SK-N-SH (cell line): Measurements from ENCODE around the gene S100A2. TPM values are rescaled to one million over a fixed set of nuclear protein-coding genes. Genes with fewer than 3 reads are reported as not detected.
A peak's percentile ranks its signal among the peaks of the same experiment; 100 is the strongest.

Experiments
- CTCF ChIA-PET: fragments of 300-600, 350-600 bp; formaldehyde crosslinking; extraction: SDS; loops from one replicate; lab custom pipeline; 2021; lab: Yijun Ruan, JAX
- POLR2A ChIA-PET: fragments of 350-600 bp; sonication (Branson Sonifier 250); formaldehyde crosslinking; extraction: SDS; loops from one replicate; lab custom pipeline; 2020; ENCODE audit warnings: antibody characterized with exemption, inconsistent platforms; lab: Yijun Ruan, JAX
- DNase-seq: peaks from one replicate; pipeline ENCODE4 v3.0.0; 2012
- H2AFZ ChIP-seq: fragments of 200-600 bp; sonication (generic); 2 replicates; pipeline ENCODE4 v1.8.1; 2016; ENCODE audit warnings: antibody characterized with exemption, mild to moderate bottlenecking, low read depth
- H3F3A ChIP-seq: fragments of 200-600 bp; sonication (generic); replicated peaks from 2 replicates; pipeline ENCODE3; 2016; ENCODE audit warnings: antibody characterized with exemption, mild to moderate bottlenecking; ENCODE audit not compliant: insufficient read depth
- H3K27ac ChIP-seq, 2 experiments: fragments of 200-500 bp in 1 of 2; fragments of 200-600 bp in 1 of 2; sonication (Bioruptor generic) in 1 of 2; sonication (generic), shearing (Covaris generic) in 1 of 2; 2 replicates each; pipeline versions ENCODE4 v1.5.1 to v1.6.1; 2014 to 2016; ENCODE audit warnings: low read depth in 2 of 2, inconsistent platforms in 1 of 2, low read length in 1 of 2, mild to moderate bottlenecking in 1 of 2, mixed read lengths in 1 of 2
- H3K27me3 ChIP-seq: fragments of 200-600 bp; sonication (generic), shearing (Covaris generic); 2 replicates; pipeline ENCODE4 v1.6.1; 2016; ENCODE audit warnings: mixed run types; ENCODE audit not compliant: insufficient read depth
- H3K36me3 ChIP-seq, 2 experiments: fragments of 200-500 bp in 1 of 2; fragments of 200-600 bp in 1 of 2; sonication (Bioruptor generic) in 1 of 2; sonication (generic) in 1 of 2; replicated peaks in 1 of 2; 2 replicates each; pipeline versions ENCODE3 to v1.5.1; 2014 to 2016; ENCODE audit warnings: low read length in 1 of 2, mild to moderate bottlenecking in 1 of 2; ENCODE audit not compliant: insufficient read depth in 2 of 2, control insufficient read depth in 1 of 2
- H3K4me1 ChIP-seq, 2 experiments: fragments of 200-500 bp in 1 of 2; fragments of 200-600 bp in 1 of 2; sonication (Bioruptor generic) in 1 of 2; sonication (generic), shearing (Covaris generic) in 1 of 2; 2 replicates each; pipeline versions ENCODE4 v1.5.1 to v1.6.1; 2014 to 2016; ENCODE audit warnings: low read depth in 1 of 2, low read length in 1 of 2, mixed run types in 1 of 2; ENCODE audit not compliant: insufficient read depth in 2 of 2, control insufficient read depth in 1 of 2
- H3K4me2 ChIP-seq: fragments of 200-600 bp; sonication (generic), shearing (Covaris generic); 2 replicates; pipeline ENCODE4 v1.6.1; 2017; ENCODE audit warnings: mixed run types
- H3K4me3 ChIP-seq, 2 experiments: fragments of 200-500 bp in 1 of 2; fragments of 200-600 bp in 1 of 2; sonication (Bioruptor generic) in 1 of 2; sonication (generic), shearing (Covaris generic) in 1 of 2; 2 replicates each; pipeline versions ENCODE4 v1.5.1 to v1.8.1; 2014 to 2016; ENCODE audit warnings: low read depth in 2 of 2, inconsistent platforms in 1 of 2, low read length in 1 of 2, mild to moderate bottlenecking in 1 of 2, mixed read lengths in 1 of 2, moderate library complexity in 1 of 2
- H3K79me2 ChIP-seq: fragments of 200-600 bp; sonication (generic); 2 replicates; pipeline ENCODE4 v1.8.1; 2017; ENCODE audit warnings: mild to moderate bottlenecking; ENCODE audit not compliant: insufficient read depth
- H3K9ac ChIP-seq: fragments of 200-600 bp; sonication (generic); 2 replicates; pipeline ENCODE4 v1.6.1; 2017; ENCODE audit warnings: mixed run types
- H3K9me2 ChIP-seq: fragments of 200-600 bp; sonication (generic); 2 replicates; pipeline ENCODE4 v1.6.1; 2017; ENCODE audit warnings: mixed run types
- H3K9me3 ChIP-seq: fragments of 200-600 bp; sonication (generic); 2 replicates; pipeline ENCODE4 v1.6.1; 2017; ENCODE audit warnings: mixed run types, mild to moderate bottlenecking, moderate library complexity
- H4K20me1 ChIP-seq: fragments of 200-600 bp; sonication (generic); 2 replicates; pipeline ENCODE4 v1.6.1; 2017; ENCODE audit warnings: mild to moderate bottlenecking, mixed run types; ENCODE audit not compliant: insufficient read depth
- FOSL2 ChIP-seq: IDR thresholded peaks from 2 replicates; pipeline ENCODE4 v1.4.0; 2012; ENCODE audit warnings: low read depth, mild to moderate bottlenecking, moderate library complexity, borderline replicate concordance
- GABPA ChIP-seq: IDR thresholded peaks from 2 replicates; pipeline ENCODE4 v1.4.0; 2012; ENCODE audit warnings: low read depth, mild to moderate bottlenecking
- JUND ChIP-seq: IDR thresholded peaks from 2 replicates; pipeline ENCODE4 v1.4.0; 2012
- MAX ChIP-seq: IDR thresholded peaks from 2 replicates; pipeline ENCODE4 v1.4.0; 2012; ENCODE audit warnings: low read depth
- MEF2A ChIP-seq: IDR thresholded peaks from 2 replicates; pipeline ENCODE4 v1.4.0; 2012; ENCODE audit warnings: low read depth, borderline replicate concordance
- NFIC ChIP-seq: IDR thresholded peaks from 2 replicates; pipeline ENCODE4 v1.4.0; 2012; ENCODE audit warnings: borderline replicate concordance
- NRF1 ChIP-seq: IDR thresholded peaks from 2 replicates; pipeline ENCODE4 v1.6.1; 2012; ENCODE audit warnings: low read depth, mild to moderate bottlenecking, low read length
- PBX3 ChIP-seq: IDR thresholded peaks from 2 replicates; pipeline ENCODE4; 2012
- POLR2AphosphoS5 ChIP-seq: IDR thresholded peaks from 2 replicates; pipeline ENCODE4 v1.6.1; 2012; ENCODE audit warnings: low read depth, low read length
- REST ChIP-seq: IDR thresholded peaks from 2 replicates; pipeline ENCODE4 v1.6.1; 2012; ENCODE audit warnings: mild to moderate bottlenecking, low read depth, low read length, moderate library complexity
- SMC3 ChIP-seq: IDR thresholded peaks from 2 replicates; pipeline ENCODE4 v1.6.1; 2012; ENCODE audit warnings: low read depth, low read length, improper control_type of control experiment
- TAF1 ChIP-seq: IDR thresholded peaks from 2 replicates; pipeline ENCODE4 v1.6.1; 2012; ENCODE audit warnings: low read depth, mild to moderate bottlenecking, low read length, moderate library complexity, borderline replicate concordance
- TEAD4 ChIP-seq: IDR thresholded peaks from 2 replicates; pipeline ENCODE4 v1.4.0; 2012; ENCODE audit warnings: mild to moderate bottlenecking, borderline replicate concordance; ENCODE audit not compliant: insufficient read depth
- USF1 ChIP-seq: IDR thresholded peaks from 2 replicates; pipeline ENCODE4 v1.4.0; 2012; ENCODE audit warnings: low read depth, borderline replicate concordance
- USF2 ChIP-seq: fragments of 150-350 bp; IDR thresholded peaks from 2 replicates; pipeline ENCODE4 v1.6.1; 2017; ENCODE audit warnings: antibody characterized with exemption, low read length, low read depth, borderline replicate concordance
- WGBS: methylation state at CpG from one replicate; pipeline ENCODE4 v1.1.6; 2017; ENCODE audit warnings: low lambda C conversion rate; 5-methylcytosine and 5-hydroxymethylcytosine counted together
- polyA plus RNA-seq, 3 experiments: library from polyadenylated mRNA; depleted of rRNA; stranded (reverse); fragments of >200 nt; gene quantifications; 2 replicates each; pipeline ENCODE4 v1.2.3, GENCODE V29; 2012

S100A2 gene
- polyA plus RNA-seq, 1 of the 3 experiments (the other 2 are of a cell fraction): 31.4 TPM

- TF ChIP-seq REST: no peak
- no peak for TF ChIP-seq NFIC
- no peak for TF ChIP-seq GABPA
These were observed 6.9 kb upstream of the S100A2 start (continued) for GRCh38 chr1:153572569-153573015.

GRCh38 chr1:153571706-153572105 is 6.1 kb upstream of the S100A2 start:
- Histone ChIP-seq H3K4me1 (peaks cover 18 to 22% of the 10 kb centered on the region in 2 experiments), H3K27me3 (no peaks in the 10 kb centered on the region), H2AFZ (no peak overlapping the region), H3K9me2 (no peaks in the 10 kb centered on the region), H3K9ac (no peak overlapping the region; the same call in 1 of the 2 replicates), H4K20me1 (no peaks in the 10 kb centered on the region), H3K4me3 (no peak overlapping the region), H3K79me2 (no peaks in the 10 kb centered on the region), H3K36me3 (no peaks in the 10 kb centered on the region), H3F3A (peaks cover 26% of the 10 kb centered on the region), H3K27ac (peak overlapping the region in 1 of 2 experiments; percentile 77; a peak in 1 of 4 replicates), H3K4me2 (no peak overlapping the region), H3K9me3 (no peaks in the 10 kb centered on the region)
- WGBS: 86% methylated on average over 7 of the region's 7 CpGs
- CTCF ChIA-PET: interaction anchor here (0.8 to 7.4 kb wide), 26 partner anchors 8 to 219 kb away, joined by 4 to 283 read pairs (median 8); partner anchors contain the start of genes CHTOP, S100A14, S100A16 and S100A6
- TF ChIP-seq USF1 (no peak), SMC3 (no peak), TEAD4 (no peak), NRF1 (no peak), POLR2AphosphoS5 (no peak), MAX (no peak), MEF2A (no peak), JUND (no peak), REST (no peak), USF2 (no peak), PBX3 (no peak), FOSL2 (no peak), TAF1 (no peak)
- no peak for DNase-seq
- POLR2A ChIA-PET: interaction anchor here (2.1 kb wide), 1 partner anchor 62 kb away, joined by 12 read pairs; the partner anchor contains the start of gene CHTOP
